ENCODE results near the gene TRAF4.
"Not testable (repeated sequence)": the region's sequence is repeated elsewhere in the genome, so short reads cannot be mapped to it uniquely, and the experiment has no call there.

TRAF4 gene

DNA sequence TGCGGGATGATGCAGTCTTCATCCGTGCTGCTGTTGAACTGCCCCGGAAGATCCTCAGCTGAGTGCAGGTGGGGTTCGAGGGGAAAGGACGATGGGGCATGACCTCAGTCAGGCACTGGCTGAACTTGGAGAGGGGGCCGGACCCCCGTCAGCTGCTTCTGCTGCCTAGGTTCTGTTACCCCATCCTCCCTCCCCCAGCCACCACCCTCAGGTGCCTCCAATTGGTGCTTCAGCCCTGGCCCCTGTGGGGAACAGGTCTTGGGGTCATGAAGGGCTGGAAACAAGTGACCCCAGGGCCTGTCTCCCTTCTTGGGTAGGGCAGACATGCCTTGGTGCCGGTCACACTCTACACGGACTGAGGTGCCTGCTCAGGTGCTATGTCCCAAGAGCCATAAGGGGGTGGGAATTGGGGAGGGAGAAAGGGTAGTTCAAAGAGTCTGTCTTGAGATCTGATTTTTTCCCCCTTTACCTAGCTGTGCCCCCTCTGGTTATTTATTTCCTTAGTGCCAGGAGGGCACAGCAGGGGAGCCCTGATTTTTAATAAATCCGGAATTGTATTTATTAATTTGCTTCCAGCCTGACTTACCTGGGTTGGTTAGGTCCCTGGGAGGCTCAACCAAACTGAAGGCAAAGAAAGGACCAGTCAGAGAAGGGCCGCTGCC, 5.8 kb downstream of the TRAF4 start:
- DNase-seq: no peak

DNA sequence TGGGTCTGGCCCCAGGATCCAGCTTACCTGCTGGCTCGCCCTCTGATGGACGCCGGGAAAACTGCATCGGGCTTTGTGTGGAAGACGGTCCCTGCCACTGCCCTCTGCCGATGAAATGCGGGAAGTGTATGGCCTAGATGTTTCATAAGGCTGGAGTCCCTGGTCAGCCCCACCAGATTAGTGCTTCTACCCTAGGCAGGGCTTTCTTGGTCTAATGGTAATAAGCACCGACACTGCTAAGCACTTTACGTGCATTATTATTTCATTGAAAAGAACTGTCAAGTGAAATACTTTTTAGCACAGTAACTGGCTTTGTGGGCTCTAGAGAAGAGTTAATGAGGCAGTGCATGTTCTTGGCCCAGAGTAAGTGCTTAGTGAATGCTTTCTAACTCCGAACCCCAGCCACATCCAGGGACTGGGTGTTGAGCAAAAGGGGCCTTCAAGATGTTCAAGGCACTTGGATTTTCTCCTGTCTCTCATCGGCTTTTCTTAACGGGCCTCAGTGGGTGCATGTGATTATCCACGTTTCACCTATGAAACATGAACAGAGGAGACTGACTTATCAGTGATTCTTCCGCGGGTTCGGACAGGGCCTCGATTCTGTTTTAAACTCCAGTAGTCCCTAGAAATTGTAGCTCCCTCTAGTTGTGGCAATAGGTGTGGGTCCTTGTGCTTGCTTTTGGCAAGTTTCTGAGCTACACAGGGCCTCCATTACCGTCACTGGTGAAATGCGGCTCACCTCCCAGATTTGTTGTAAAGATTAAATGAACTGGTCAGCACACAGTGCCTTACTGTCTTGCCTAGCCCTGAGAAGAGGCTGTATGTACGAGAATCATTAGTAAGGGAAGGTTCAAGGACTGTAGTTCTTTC, 6.6 kb downstream of the TRAF4 start:
- peak; percentile 89 for DNase-seq

DNA sequence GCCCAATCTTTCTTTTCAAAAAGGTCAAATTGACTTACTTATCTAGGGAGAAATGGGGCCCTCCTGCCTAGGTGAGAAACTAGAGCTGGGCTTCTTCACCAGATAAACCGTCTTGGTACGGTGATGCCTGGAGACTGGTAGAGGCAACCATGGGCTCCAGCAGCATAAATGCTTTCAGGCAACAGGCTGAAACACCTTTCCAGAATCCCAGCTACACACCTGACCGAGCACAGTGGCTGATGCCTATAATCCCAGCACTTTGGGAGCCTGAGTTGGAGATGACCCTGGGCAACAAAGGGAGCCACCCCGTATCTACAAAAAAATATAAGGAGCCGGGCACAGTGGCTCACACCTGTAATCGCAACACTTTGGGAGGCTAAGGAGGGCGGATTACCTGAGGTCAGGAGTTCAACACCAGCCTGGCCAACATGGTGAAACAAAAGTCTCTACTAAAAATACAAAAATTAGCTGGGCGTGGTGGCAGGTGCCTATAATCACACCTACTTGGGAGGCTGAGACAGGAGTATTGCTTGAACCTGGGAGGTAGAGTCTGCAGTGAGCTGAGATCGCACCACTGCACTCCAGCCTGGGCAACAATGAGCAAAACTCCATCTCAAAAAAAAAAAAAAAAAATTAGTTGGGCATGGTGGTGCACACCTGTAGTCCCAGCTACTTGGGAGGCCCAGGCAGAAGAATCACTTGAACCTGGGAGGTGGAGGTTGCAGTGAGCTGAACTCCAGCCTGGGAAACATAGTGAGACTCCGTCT, 8.0 kb downstream of the TRAF4 start:
- no peak for DNase-seq

DNA sequence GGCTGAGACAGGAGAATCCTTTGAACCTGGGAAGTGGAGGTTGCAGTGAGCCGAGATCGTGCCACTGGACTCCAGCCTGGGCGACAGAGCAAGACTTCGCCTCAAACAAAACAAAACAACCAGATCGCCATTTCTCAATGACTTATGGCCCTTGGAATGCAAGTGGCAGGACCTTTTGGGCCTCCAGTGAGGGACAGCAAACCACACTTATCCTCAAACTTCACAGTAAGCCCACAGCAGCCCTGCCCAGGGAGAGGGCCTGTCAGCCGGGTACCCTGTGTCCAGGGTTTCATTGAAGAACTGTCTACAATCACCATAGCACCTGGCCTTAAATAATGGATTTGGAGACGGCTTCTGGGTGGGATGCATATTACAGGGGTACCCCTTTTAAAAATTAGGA, 11.7 kb downstream of the TRAF4 start:
- no peak for DNase-seq

DNA sequence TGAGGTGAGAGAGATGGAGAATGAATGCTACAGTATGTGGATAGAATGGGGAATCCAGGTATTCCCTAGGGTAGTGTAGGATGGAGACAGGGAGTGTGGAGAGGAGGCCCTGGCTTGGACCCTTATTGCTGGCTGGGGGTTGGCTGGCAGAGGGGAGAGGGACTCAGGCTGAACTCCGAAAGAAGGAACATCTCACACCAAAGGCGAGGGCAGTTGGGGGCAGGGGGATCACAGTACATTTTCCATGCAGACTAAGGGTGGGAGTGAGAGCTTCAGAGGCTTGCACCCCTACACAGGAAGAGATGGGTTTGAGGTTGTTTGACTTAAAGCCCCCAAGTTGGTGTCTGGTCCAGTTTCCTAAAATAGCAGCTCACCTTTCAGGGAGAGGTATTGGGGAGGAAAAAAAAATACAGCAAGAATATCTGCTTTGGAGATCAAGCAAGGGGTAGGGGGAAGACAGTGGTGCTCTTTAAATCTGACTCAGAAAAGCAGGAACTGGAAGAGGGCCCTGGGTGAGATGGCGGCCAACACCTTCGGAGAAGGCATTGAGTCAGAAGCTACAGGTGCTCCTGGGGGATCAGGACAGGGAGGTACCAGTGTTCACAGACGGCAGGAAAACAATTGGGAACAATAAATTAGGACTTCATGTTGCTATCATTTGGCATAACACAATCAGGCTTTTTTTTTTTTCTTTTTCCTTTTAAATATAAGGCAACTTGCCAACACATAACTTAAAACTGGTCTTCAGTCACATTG, 12.4 kb downstream of the TRAF4 start:
- no peak for DNase-seq

DNA sequence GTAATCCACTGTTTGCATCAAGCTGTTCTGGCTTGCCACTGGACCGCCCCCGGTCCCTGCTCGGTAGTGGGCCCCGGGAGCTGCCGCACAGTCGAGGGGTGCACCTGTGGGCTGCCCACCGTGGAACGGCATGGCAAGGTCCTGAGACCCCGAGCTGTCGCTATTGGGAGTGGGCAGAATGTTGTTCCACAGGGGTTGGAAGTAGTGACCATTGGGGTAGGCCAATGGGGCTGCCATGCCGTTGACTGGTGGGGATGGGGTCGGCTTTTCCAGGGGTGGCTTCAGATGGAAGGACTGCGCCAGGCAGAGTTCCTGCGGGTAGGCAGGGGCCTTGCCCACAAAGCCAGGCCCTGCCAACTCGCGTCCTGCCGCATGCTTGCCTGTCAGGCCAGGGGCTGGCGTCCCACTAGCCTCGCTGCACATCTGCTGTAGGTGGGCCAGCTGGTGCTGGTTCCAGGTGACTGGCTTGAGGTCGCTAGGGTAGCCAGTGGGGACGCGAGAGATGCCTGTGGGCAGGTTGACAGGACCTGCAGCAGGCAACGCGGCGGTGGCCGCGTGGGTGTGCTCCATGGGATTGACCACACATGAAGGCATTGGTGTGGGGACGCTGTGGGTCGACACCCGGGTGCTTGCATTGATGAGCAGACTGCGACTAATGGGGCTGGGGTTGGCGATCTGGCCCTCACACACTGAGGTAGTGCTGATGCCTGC, 14.8 kb downstream of the TRAF4 start:
- no peak for DNase-seq

DNA sequence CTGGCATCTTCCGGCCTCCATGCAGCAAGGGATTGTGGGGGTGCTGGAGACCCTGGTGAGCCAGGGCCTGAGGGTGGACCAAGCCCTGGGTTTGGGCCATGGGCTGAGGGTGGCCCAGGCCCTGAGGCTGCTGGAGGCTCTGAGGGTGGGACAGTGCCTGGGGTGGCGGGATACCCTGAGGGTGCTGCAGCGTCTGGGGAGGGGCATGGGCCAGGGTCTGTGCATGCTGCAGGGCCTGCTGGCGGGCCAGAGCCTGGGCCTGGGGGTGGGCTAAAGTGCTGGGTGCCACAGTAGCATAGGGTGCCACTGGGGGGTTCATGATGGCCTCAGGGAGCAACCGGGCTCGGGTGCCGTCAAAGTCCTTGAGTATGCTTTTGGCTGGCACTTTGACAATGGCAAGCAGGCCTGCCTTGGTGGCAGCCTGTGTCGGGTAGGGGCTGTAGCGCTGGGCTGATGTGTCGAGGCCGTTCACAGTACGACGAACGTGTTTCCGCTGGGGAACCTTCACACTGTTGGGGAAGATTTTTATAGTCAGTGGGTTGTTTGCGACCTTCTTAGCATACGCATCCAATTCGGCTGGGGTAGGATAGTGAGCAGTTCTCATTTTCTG, 15.6 kb downstream of the TRAF4 start:
- no peak for DNase-seq

DNA sequence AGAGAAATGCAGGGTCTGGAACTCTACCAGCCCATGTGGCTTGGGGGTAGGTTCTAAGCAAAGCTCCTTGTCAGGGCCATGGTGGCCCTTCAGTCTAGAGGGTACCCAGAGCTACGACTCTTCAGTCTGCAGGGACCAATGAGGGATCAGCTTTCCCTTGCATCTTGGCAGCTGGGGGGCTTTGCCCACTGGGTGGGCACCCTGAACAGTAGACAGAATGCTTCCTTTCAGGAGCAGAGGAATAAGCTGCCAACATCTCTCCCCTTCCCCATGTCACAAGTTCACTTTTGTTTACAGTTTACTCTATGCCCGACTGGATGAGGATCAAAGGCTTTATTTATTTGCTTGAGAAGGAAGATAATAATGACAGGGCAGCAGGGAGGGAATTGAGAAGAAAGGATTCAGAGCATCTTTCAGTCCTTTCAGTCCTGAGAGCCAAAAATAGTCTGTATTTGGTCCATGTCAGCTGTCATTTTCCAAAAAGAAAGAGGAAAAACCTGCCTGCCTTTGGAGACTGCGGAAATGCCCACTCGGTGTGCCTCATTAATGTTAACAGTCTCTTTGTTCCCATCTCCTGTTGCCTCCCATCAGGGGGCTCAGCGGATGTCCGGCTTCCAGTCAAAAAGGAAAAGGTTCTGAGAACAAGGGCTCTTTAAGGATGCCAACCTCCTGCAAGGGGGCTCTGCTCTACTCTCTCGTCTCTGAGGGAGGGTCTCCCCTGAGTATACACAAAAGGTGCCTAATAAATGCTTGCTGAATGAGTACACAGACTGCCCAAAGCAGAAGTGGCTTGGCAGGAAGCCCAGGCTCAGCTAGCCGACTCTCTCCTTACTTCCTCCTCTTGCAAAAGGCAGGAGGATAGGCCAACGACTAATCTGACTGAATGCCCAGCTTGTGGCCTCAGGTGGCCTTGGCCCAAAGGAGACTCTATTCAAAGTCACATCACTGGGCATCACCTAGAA, 17.1 kb downstream of the TRAF4 start:
- DNase-seq: peak; percentile 73

DNA sequence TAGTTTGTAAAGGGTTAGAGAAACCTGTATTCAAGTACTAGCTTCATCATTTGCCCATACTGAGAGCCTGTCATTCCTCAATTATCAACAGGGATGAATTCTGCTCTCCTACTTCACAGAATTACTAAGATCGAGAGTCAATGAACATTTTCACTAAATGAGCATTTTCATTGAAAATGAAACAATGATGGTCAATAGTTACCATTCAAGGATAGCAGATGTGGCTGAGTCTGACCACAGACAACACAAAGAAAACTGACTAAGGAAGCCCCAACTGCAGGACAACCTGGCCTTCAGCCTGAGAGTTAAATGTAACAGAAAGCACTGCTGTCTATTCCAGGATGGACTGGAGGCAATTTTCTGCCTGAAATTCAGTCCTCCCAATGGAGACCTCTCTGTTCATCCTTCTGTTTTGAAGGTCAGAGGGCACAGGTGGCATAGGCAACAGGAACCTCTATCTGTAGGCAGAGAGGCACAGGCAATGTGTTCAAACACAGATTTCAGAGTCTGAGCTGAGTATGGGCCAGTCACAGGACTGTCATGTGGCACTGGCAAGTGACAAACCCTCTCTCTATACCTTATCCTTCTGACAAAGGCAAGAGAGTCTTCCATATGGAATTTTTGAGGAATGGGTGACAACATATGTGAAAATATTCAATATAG, 19.5 kb downstream of the TRAF4 start:
- DNase-seq: no peak

DNA sequence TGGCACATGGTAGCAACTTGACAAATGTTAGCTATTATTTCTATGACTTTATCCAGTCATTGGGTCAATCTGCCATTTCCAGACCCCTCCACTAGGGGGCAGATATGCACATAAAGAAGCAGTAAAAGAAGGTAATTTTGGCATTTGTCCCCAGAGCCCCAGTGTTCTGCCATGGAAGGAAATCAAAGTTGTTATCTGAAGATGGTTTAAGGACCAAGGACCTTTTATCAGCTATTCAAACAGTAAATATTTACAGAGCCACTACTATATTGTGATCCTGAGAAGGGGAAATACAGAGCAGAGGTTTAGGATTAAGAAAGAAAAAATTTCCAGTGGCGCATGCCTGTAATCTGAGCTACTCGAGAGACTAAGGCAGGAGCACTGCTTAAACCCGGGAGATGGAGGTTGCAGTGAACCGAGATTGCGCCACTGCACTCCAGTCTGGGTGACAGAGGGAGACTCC, 20.0 kb downstream of the TRAF4 start:
- peak; percentile 69 for DNase-seq

DNA sequence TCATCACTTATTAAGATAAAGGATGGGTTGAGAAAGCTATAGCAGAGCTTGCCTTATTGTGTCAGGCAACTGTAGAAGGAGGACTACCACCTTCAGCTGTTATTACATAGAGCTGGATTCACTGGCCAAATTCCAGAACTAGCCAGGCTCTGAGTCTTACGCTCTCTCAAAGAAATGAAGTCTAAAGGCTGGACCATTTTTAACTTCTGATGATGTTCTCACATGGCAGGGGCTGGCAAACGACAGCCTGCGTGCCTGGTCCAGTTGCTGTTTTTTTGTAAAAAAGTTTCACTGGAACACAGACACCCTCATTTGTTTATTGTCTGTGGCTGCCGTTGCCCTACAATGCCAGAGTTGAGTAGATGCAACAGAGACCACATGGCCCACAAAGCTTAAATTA, 21.2 kb downstream of the TRAF4 start:
- DNase-seq: no peak

DNA sequence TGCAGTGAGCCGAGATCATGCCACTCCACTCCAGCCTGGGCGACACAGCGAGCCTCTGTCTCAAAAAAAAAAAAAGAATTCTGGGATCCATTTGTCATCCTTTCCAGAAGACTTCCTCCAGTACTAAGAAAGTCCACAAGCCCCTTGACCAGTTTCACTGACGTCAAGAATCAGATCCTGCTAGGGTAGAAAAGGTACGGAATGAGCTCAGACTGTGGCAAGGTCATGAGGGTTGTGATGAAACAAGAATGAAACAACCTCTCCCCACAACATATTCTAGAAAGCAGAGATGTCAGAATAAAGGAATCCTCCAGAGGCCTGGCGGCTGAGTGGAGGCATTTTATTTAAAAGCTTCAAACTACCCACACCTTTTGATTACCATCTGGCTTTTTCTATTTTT, 29.9 kb downstream of the TRAF4 start:
- DNase-seq: no peak

DNA sequence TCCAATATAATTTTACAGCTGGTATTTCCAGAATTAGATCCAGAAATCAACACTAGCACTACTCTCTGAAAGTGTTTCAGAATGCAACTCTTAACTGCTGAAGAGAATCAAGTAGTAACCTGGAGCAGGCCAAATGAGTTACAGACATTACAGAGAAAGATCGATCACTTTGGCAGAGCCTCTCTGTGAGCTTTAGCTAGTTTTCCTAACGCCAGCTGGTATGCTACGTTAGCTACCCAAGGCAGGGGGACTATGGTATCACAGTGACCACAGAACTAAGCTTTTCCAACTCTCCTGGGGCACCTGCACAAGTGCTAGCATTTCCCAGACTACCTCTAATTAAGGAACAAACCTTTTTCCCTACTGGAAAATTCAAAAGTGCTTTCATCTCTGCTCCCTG, 30.4 kb downstream of the TRAF4 start:
- DNase-seq: no peak

DNA sequence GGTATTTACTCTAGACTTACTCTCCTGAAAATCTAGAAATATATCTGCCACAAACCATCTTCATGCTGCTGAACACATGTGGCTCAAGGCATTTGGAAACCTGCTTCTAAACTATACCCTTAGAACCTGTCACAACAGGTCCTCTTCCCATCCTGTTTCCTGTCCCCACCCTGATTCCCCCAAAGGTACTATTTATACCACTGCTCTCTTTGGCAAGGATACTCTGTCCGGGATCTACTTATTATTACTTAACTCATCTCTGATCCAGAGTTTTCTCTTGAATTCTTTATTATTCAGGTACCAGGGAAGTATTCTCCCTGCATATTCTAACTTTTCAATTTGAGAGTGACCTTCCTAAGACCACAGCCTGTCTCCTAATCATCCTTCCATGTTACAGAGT, 33.4 kb downstream of the TRAF4 start:
- DNase-seq: no peak

DNA sequence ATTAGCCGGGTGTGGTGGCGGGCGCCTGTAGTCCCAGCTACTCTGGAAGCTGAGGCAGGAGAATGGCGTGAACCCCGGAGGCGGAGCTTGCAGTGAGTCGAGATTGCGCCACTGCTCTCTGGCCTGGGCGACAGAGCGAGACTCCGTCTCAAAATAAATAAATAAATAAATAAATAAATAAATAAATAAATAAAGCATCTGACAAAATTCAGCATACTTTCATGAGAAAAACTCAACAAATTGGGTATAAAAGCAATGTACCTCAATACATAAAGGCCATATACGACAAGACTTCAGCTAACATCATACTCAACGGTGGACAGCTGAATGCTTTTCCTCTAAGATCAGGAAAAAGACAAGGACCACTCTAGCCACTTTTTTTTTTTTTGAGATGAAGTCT, 35.8 kb downstream of the TRAF4 start:
- not testable (repeated sequence) for DNase-seq

DNA sequence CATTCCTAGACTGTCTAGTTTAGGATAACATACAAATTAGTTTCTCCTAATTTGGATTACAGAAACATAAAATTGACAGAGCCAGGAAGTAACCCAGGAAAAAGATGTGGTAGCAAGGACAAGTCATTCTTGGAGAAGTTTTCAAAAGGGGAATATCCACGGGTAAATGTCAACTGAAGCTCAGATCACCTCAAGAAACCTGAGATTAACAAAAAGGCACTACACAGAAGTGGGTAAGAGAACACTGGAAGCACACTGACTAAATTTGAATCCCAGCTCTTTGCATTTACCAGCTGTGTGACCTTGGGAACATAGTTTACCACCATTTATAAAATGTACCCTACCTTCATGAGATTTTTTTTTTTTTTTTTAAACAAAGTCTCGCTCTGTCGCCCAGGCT, 39.4 kb downstream of the TRAF4 start:
- no peak for DNase-seq

DNA sequence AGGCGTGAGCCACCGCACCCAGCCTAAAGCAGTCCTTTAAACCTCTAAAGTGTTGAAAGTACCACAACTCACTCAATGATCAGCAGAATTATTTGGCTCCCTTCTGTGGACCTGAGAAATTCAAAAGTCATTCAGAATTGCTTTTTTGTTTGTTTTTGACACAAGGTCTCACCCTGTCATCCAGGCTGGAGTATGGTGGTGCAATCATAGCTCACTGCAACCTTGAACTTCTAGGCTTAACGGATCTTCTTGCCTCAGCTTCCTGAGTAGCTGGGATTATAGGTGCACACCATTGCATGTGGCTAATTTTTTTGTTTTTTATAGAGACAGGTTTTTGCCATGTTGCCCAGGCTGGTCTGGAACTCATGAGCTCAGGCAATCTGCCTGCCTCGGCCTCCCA, 44.3 kb downstream of the TRAF4 start:
- no peak for DNase-seq

DNA sequence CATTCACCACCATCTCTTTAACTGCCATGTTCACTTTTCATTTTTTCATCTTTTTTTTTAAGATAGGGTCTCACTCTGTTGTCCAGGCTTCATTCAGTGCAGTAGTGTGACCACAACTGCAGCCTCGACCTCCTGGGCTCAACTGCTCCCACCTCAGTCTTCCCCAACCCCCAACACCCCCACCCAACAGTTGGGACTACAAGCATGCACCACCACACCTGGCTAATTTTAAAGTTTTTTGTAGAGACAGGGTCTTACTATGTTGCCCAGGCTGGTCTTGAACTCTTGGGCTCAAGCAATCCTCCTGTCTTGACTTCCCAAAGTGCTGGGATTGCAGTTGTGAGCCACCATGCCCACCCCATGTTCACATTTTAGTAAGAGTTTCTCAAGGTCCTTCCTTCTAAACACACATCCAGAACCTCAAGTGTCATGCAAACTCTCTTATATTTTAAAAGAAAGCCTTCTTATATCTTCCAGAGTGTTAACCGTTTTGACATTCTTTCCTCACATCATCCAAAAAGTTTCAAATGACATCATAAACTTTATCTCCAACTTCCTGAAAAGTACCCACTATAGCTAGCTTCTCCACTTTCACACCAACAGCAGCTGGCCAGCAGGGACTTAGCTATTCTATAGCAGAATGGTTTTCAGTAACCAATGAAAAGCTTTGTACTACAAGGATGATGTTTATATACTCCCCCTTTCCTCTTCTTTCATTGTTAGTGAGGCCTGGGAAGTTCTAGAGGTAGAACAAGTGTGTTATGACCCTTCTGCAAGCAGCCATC, 49.3 kb downstream of the TRAF4 start:
- DNase-seq: peak; percentile 66

DNA sequence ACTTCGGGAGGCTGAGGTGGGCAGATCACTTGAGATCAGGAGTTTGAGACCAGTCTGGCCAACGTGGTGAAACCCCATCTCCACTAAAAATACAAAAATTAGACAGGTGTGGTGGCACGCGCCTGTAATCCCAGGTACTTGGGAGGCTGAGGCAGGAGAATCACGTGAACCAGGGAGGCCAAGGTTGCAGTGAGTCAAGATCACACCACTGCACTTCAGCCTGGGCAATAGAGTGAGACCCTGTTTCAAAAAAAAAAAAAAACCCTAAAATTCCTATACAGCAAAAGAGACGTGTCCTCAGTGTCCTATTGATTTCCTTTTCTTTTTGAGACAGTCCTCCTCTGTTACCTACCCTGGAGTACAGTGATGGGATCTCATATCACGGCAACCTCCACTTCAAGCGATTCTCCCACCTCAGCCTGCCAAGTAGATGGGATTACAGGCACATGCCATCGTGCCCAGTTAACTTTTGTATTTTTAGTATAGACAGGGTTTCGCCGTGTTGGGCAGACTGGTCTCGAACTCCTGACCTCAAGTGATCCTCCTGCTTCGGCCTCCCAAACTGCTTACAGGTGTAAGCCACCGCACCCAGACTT, 51.1 kb downstream of the TRAF4 start:
- not testable (repeated sequence) for DNase-seq

All from inflammatory macrophage treated with lipopolysaccharide for 4 hours (primary cell).